H1 (cell line): Measurements from ENCODE around the gene CCDC40. TPM values are rescaled to one million over a fixed set of nuclear protein-coding genes. Genes with fewer than 3 reads are reported as not detected.

Source experiments
- CTCF ChIA-PET: fragments of 300-600 bp; sonication (Branson Sonifier 250); formaldehyde crosslinking; loops from one replicate; lab custom pipeline; 2021; ENCODE audit not compliant: partially characterized antibody; lab: Charles Lee
- POLR2A ChIA-PET: fragments of 300-600 bp; sonication (Branson Sonifier 250); formaldehyde crosslinking; loops from one replicate; lab custom pipeline; 2021; ENCODE audit warnings: inconsistent platforms; ENCODE audit not compliant: partially characterized antibody; lab: Charles Lee
- DNase-seq, 2 experiments: peaks; one replicate each; pipeline versions ENCODE4 v3.0.0 to v3.0.0-alpha.2; 2010 to 2022; ENCODE audit warnings: low spot score in 2 of 2, low read depth in 1 of 2, mixed read lengths in 1 of 2
- FAIRE-seq: peaks from 2 replicates; lab custom pipeline; 2011; peaks lifted over from hg19 to GRCh38; lab: Jason Lieb, UNC
- H2AFZ ChIP-seq: 2 replicates; pipeline ENCODE4 v1.8.1; 2012; ENCODE audit warnings: low read length, inconsistent platforms
- H2AK5ac ChIP-seq: 2 replicates; pipeline ENCODE4 v1.6.1; 2013; ENCODE audit warnings: low read depth, low read length
- H2BK120ac ChIP-seq: replicated peaks from 2 replicates; pipeline ENCODE3; 2013; ENCODE audit warnings: low read depth, low read length, inconsistent platforms
- H2BK12ac ChIP-seq: 2 replicates; pipeline ENCODE4 v1.6.1; 2013; ENCODE audit warnings: low read depth, low read length
- H2BK15ac ChIP-seq: 2 replicates; pipeline ENCODE4 v1.6.1; 2013; ENCODE audit warnings: low read length
- H2BK20ac ChIP-seq: 2 replicates; pipeline ENCODE4 v1.6.1; 2013; ENCODE audit warnings: low read length
- H2BK5ac ChIP-seq: 2 replicates; pipeline ENCODE4 v1.6.1; 2013; ENCODE audit warnings: low read depth, low read length
- H3K14ac ChIP-seq: 2 replicates; pipeline ENCODE4 v1.6.1; 2013; ENCODE audit warnings: inconsistent platforms; ENCODE audit not compliant: insufficient read length
- H3K18ac ChIP-seq: 2 replicates; pipeline ENCODE4 v1.6.1; 2013; ENCODE audit warnings: low read length; ENCODE audit errors: extremely low read depth
- H3K23ac ChIP-seq: 2 replicates; pipeline ENCODE4 v1.6.1; 2013; ENCODE audit warnings: inconsistent platforms; ENCODE audit not compliant: insufficient read length
- H3K23me2 ChIP-seq: 2 replicates; pipeline ENCODE4 v1.6.1; 2013; ENCODE audit warnings: low read depth, low read length
- H3K27ac ChIP-seq: 2 replicates; pipeline ENCODE4 v1.6.1; 2011; ENCODE audit warnings: low read depth, low read length, inconsistent platforms
- H3K27me3 ChIP-seq, 4 experiments: replicated peaks in 1 of 4; 1 replicate in 1 of 4; 2 replicates in 3 of 4; pipeline versions ENCODE4 v1.6.1 to v1.8.1; 2011 to 2013; ENCODE audit warnings: low read length in 3 of 4, mild to moderate bottlenecking in 3 of 4, inconsistent platforms in 2 of 4, mixed read lengths in 2 of 4, moderate library complexity in 1 of 4; ENCODE audit not compliant: control insufficient read depth in 3 of 4, insufficient read depth in 3 of 4; ENCODE audit errors: extremely low read depth in 1 of 4
- H3K36me3 ChIP-seq, 4 experiments: 2 replicates each; pipeline versions ENCODE4 v1.6.1 to v1.8.1; 2011 to 2013; ENCODE audit warnings: mild to moderate bottlenecking in 4 of 4, low read length in 3 of 4, moderate library complexity in 2 of 4, control low read depth in 1 of 4, inconsistent platforms in 1 of 4; ENCODE audit not compliant: insufficient read depth in 4 of 4, control insufficient read depth in 2 of 4
- H3K4ac ChIP-seq: replicated peaks from 2 replicates; pipeline ENCODE3; 2013; ENCODE audit warnings: low read length, low read depth, mixed read lengths, inconsistent platforms; ENCODE audit not compliant: insufficient read length
- H3K4me1 ChIP-seq, 4 experiments: replicated peaks in 1 of 4; 1 replicate in 1 of 4; 2 replicates in 3 of 4; pipeline versions ENCODE4 v1.6.1 to v1.8.1; 2011 to 2013; ENCODE audit warnings: low read length in 3 of 4, inconsistent platforms in 2 of 4, mixed read lengths in 1 of 4; ENCODE audit not compliant: insufficient read depth in 4 of 4, control insufficient read depth in 3 of 4
- H3K4me2 ChIP-seq, 2 experiments: 2 replicates each; pipeline versions ENCODE4 v1.6.1 to v1.8.1; 2011 to 2013; ENCODE audit warnings: low read depth in 2 of 2, low read length in 2 of 2, control low read depth in 1 of 2, inconsistent platforms in 1 of 2, mild to moderate bottlenecking in 1 of 2; ENCODE audit not compliant: insufficient read depth in 1 of 2
- H3K4me3 ChIP-seq, 4 experiments: fragments of 200-600, 300-600 bp in 1 of 4; sonication (generic), shearing (Covaris generic), sonication (Bioruptor Twin) in 1 of 4; 2 replicates each; pipeline versions ENCODE4 v1.5.1 to v1.8.1; 2011 to 2016; ENCODE audit warnings: low read length in 4 of 4, low read depth in 3 of 4, control low read depth in 2 of 4, inconsistent platforms in 2 of 4, mild to moderate bottlenecking in 2 of 4, mixed read lengths in 1 of 4, moderate library complexity in 1 of 4; ENCODE audit not compliant: insufficient read depth in 2 of 4; ENCODE audit errors: extremely low read depth in 1 of 4
- H3K56ac ChIP-seq: replicated peaks from 2 replicates; pipeline ENCODE3; 2013; ENCODE audit warnings: low read depth, mild to moderate bottlenecking, mixed read lengths, low read length, inconsistent platforms; ENCODE audit not compliant: insufficient read length
- H3K79me1 ChIP-seq: 2 replicates; pipeline ENCODE4 v1.6.1; 2013; ENCODE audit warnings: low read depth, low read length, control low read depth
- H3K79me2 ChIP-seq, 2 experiments: 2 replicates each; pipeline versions ENCODE4 v1.6.1 to v1.8.1; 2012 to 2013; ENCODE audit warnings: low read length in 2 of 2, mild to moderate bottlenecking in 2 of 2, inconsistent platforms in 1 of 2; ENCODE audit not compliant: insufficient read depth in 2 of 2, control insufficient read depth in 1 of 2
- H3K9ac ChIP-seq, 4 experiments: replicated peaks in 1 of 4; 1 replicate in 1 of 4; 2 replicates in 3 of 4; pipeline versions ENCODE4 v1.6.1 to v1.8.1; 2011 to 2013; ENCODE audit warnings: low read depth in 3 of 4, low read length in 3 of 4, control low read depth in 2 of 4, mild to moderate bottlenecking in 2 of 4, moderate library complexity in 2 of 4, inconsistent platforms in 1 of 4; ENCODE audit errors: extremely low read depth in 1 of 4
- H3K9me3 ChIP-seq, 2 experiments: 2 replicates each; pipeline versions ENCODE4 v1.6.1 to v1.8.1; 2012 to 2013; ENCODE audit warnings: mild to moderate bottlenecking in 2 of 2, moderate library complexity in 2 of 2, control low read depth in 1 of 2, inconsistent platforms in 1 of 2, low read depth in 1 of 2, low read length in 1 of 2, mixed read lengths in 1 of 2; ENCODE audit not compliant: insufficient read depth in 2 of 2
- H4K20me1 ChIP-seq, 2 experiments: replicated peaks in 1 of 2; 2 replicates each; pipeline versions ENCODE3 to v1.8.1; 2011 to 2013; ENCODE audit warnings: inconsistent platforms in 2 of 2, low read length in 2 of 2, mild to moderate bottlenecking in 1 of 2; ENCODE audit not compliant: insufficient read depth in 2 of 2, control insufficient read depth in 1 of 2
- H4K5ac ChIP-seq: 2 replicates; pipeline ENCODE4 v1.6.1; 2013; ENCODE audit warnings: low read length, low read depth, mixed read lengths, inconsistent platforms; ENCODE audit not compliant: insufficient read length
- H4K8ac ChIP-seq: 2 replicates; pipeline ENCODE4 v1.8.0; 2013; ENCODE audit warnings: mild to moderate bottlenecking, moderate library complexity, low read length, inconsistent platforms; ENCODE audit not compliant: insufficient read depth; ENCODE audit errors: extremely low read depth
- H4K91ac ChIP-seq: replicated peaks from 2 replicates; pipeline ENCODE3; 2013; ENCODE audit warnings: low read length, mixed read lengths, inconsistent platforms; ENCODE audit not compliant: insufficient read length
- BACH1 ChIP-seq: IDR thresholded peaks from 2 replicates; pipeline ENCODE4 v1.6.1; 2012; ENCODE audit warnings: low read length, improper control_type of control experiment
- MAX ChIP-seq: IDR thresholded peaks from 2 replicates; pipeline ENCODE4 v1.6.1; 2012; ENCODE audit warnings: inconsistent platforms
- WGBS, 2 experiments: shearing (Covaris generic) in 1 of 2; methylation state at CpG; one replicate each; pipeline versions ENCODE4 v1.1.6 to v1.1.7; 2013 to 2015; ENCODE audit warnings: low lambda C conversion rate in 2 of 2, mixed read lengths in 2 of 2, inconsistent platforms in 1 of 2, low coverage in 1 of 2, missing lambda C conversion rate in 1 of 2; ENCODE audit not compliant: insufficient replicate concordance in 2 of 2, insufficient coverage in 1 of 2, insufficient read length in 1 of 2; ENCODE audit errors: extremely low coverage in 1 of 2, missing lambda C conversion rate in 1 of 2; 5-methylcytosine and 5-hydroxymethylcytosine counted together
- polyA plus RNA-seq, 7 experiments: library from polyadenylated mRNA; depleted of rRNA in 3 of 7; stranded (reverse) in 5 of 7; unstranded in 2 of 7; fragments of >200 nt in 5 of 7; fragments of 200-250 nt in 2 of 7; gene quantifications; 1 replicate in 5 of 7; 2 replicates in 1 of 7; 4 replicates in 1 of 7; pipeline versions ENCODE4 v1.2.1 to v1.2.3, GENCODE V29; 2011 to 2013; ENCODE audit warnings: missing spikeins in 2 of 7, mixed read lengths in 2 of 7
- total RNA-seq: library from RNA; stranded (reverse); fragmentation: NEBNext Ultra II Directional; extraction: Animal tissue kit (Norgen Biotek cat#: 25700); gene quantifications from 2 replicates; pipeline ENCODE4 v1.2.1, GENCODE V29; 2021

Gene CCDC40
- total and polyA plus RNA-seq, 2 of the 8 experiments (the other 6 are each of a cell fraction or from before 2014, with no cell fraction given), result 4.1 to 11.5 TPM

GRCh38 chr17:80060644-80061043 is 24.2 kb downstream of the CCDC40 start:
- H3K23ac ChIP-seq, result no peak overlapping the region
- H3K9me3 ChIP-seq, result no peaks in the 10 kb centered on the region
- TF ChIP-seq MAX (no peak), BACH1 (no peak)
- no peaks in the 10 kb centered on the region for H3K23me2 ChIP-seq
- no peak overlapping the region for H4K5ac ChIP-seq
- WGBS, 2 experiments, result 95% methylated on average over 4 of the region's 4 CpGs; no CpG with 5 or more reads in 1 of the 2 experiments
- H2BK5ac ChIP-seq, result no peak overlapping the region
- H2BK15ac ChIP-seq, result no peak overlapping the region
- no peak overlapping the region for H3K4me2 ChIP-seq
- no peak overlapping the region for H4K8ac ChIP-seq
- H3K4me3 ChIP-seq, result no peak overlapping the region
- no peak overlapping the region for H3K9ac ChIP-seq
- no peaks in the 10 kb centered on the region for H3K79me1 ChIP-seq
- no peak overlapping the region for H3K4ac ChIP-seq
- H2BK120ac ChIP-seq, result no peak overlapping the region
- H3K27me3 ChIP-seq, result no peaks in the 10 kb centered on the region
- H4K20me1 ChIP-seq, result no peaks in the 10 kb centered on the region
- H4K91ac ChIP-seq, result no peak overlapping the region
- no peak overlapping the region for H2BK20ac ChIP-seq
- H2BK12ac ChIP-seq, result no peak overlapping the region
- POLR2A ChIA-PET, result interaction anchor here (1.8 to 2.1 kb wide), 2 partner anchors 10 to 26 kb away, joined by 3 to 4 read pairs; no protein-coding TSS in a partner anchor
- H3K56ac ChIP-seq, result no peak overlapping the region
- H3K27ac ChIP-seq, result no peak overlapping the region
- FAIRE-seq, result no peak
- CTCF ChIA-PET, result no interaction called here
- H3K36me3 ChIP-seq, result no peaks in the 10 kb centered on the region
- H3K14ac ChIP-seq, result no peak overlapping the region
- no peak overlapping the region for H2AK5ac ChIP-seq
- no peak overlapping the region for H2AFZ ChIP-seq
- no peak for DNase-seq
- H3K4me1 ChIP-seq, result peaks cover 1 to 6% (median 4%) of the 10 kb centered on the region in 4 experiments; a peak in 6 of 7 replicates
- no peaks in the 10 kb centered on the region for H3K79me2 ChIP-seq
- H3K18ac ChIP-seq, result no peak overlapping the region
